G401 (cell line): ENCODE results near the gene SCAMP3. TPM values are rescaled to one million over a fixed set of nuclear protein-coding genes. Genes with fewer than 3 reads are reported as not detected.
"Not testable (repeated sequence)": the region's sequence is repeated elsewhere in the genome, so short reads cannot be mapped to it uniquely, and the experiment has no call there.

Experiments used
- DNase-seq: peaks from one replicate; pipeline ENCODE4 v3.0.0-alpha.2; 2015; ENCODE audit warnings: low spot score
- in situ Hi-C: cut with HindIII; loops from 2 replicates; pipeline ENCODE4 v1.10.0; 2016; ENCODE audit warnings: low sequenced_read_pairs, mixed read lengths
- total RNA-seq: library from RNA; depleted of rRNA; stranded (reverse); fragments of >200 nt; shearing (Covaris generic); gene quantifications from 2 replicates; pipeline ENCODE4 v1.2.3, GENCODE V29; 2014

The SCAMP3 gene
- total RNA-seq, 1 experiment from 2014 or later, result 24.3 TPM

GRCh38 chr1:155260276-155260675 lies 1.9 kb downstream of the SCAMP3 start:
- in situ Hi-C loops, result no loop called here
- no peak for DNase-seq

GRCh38 chr1:155256058-155256852 lies 5.9 kb downstream of the SCAMP3 start:
- in situ Hi-C loops, result no loop called here
- no peak for DNase-seq

- DNase-seq, result peak; percentile 91
- in situ Hi-C loops, result no loop called here
Measured at GRCh38 chr1:155255243-155256007, 6.7 kb downstream of the SCAMP3 start, which contains the start of gene ENTREP3. Gene ENTREP3, minus strand, starts transcription at chr1:155255483. Its CDS starts 606 bp downstream, at chr1:155254877.

GRCh38 chr1:155254714-155255242 lies 7.4 kb downstream of the SCAMP3 start:
- in situ Hi-C loops, result no loop called here
- peak; percentile 44 for DNase-seq

- peak; percentile 15 for DNase-seq
- in situ Hi-C loops, result no loop called here
Measured at GRCh38 chr1:155254228-155254713, 7.9 kb downstream of the SCAMP3 start.

- DNase-seq, result peak; percentile 22
- in situ Hi-C loops, result no loop called here
Measured at GRCh38 chr1:155253797-155254196, 8.4 kb downstream of the SCAMP3 start.

GRCh38 chr1:155253208-155253607 lies 9.0 kb downstream of the SCAMP3 start:
- DNase-seq, result peak; percentile 29
- in situ Hi-C loops, result no loop called here

GRCh38 chr1:155251566-155251965 lies 10.6 kb downstream of the SCAMP3 start:
- in situ Hi-C loops, result no loop called here
- DNase-seq, result no peak

- in situ Hi-C loops, result no loop called here
- DNase-seq, result peak; percentile 96
Measured at GRCh38 chr1:155250633-155251449, 11.3 kb downstream of the SCAMP3 start.

- in situ Hi-C loops, result no loop called here
Measured at GRCh38 chr1:155250246-155250632, 11.9 kb downstream of the SCAMP3 start.

GRCh38 chr1:155247667-155248553 lies 14.2 kb downstream of the SCAMP3 start:
- in situ Hi-C loops, result no loop called here
- DNase-seq, result no peak

More at GRCh38 chr1:155250246-155250632, 11.9 kb downstream of the SCAMP3 start:
- no peak for DNase-seq

- DNase-seq, in situ Hi-C loops: not testable (repeated sequence)
Measured at GRCh38 chr1:155246796-155247195, 15.4 kb downstream of the SCAMP3 start.

- in situ Hi-C loops, result no loop called here
- no peak for DNase-seq
Measured at GRCh38 chr1:155245163-155245524, 17.0 kb downstream of the SCAMP3 start.

- in situ Hi-C loops, result no loop called here
- DNase-seq, result peak; percentile 100
Measured at GRCh38 chr1:155244368-155245162, 17.6 kb downstream of the SCAMP3 start.

- in situ Hi-C loops, result no loop called here
- DNase-seq, result peak; percentile 16
Measured at GRCh38 chr1:155242805-155243358, 19.3 kb downstream of the SCAMP3 start.

GRCh38 chr1:155241841-155242264 lies 20.3 kb downstream of the SCAMP3 start:
- in situ Hi-C loops, result no loop called here
- DNase-seq, result no peak

GRCh38 chr1:155241069-155241679 lies 21.0 kb downstream of the SCAMP3 start:
- DNase-seq, result peak; percentile 92
- in situ Hi-C loops, result no loop called here
